ENCODE measurements around the gene PRDM16.

GRCh38 chr1:3053986-3054385, 15.0 kb upstream of the PRDM16 start:
- TF ChIP-seq CTCF (IDR thresholded peaks at IDR 0.05) (no peak), POLR2A (IDR thresholded peaks at IDR 0.05) (no peak)

Data from thyroid gland (tissue), 4 donors.